Germinal center (tissue), 1 donor: ENCODE results near the gene MYO1D.
"Not testable (repeated sequence)": the region's sequence is repeated elsewhere in the genome, so short reads cannot be mapped to it uniquely, and the experiment has no call there.

Experiments used
- DNase-seq: peaks from one replicate; pipeline ENCODE4 v3.0.0; 2012; ENCODE audit warnings: mixed read lengths, low spot score

Gene MYO1D

DNA sequence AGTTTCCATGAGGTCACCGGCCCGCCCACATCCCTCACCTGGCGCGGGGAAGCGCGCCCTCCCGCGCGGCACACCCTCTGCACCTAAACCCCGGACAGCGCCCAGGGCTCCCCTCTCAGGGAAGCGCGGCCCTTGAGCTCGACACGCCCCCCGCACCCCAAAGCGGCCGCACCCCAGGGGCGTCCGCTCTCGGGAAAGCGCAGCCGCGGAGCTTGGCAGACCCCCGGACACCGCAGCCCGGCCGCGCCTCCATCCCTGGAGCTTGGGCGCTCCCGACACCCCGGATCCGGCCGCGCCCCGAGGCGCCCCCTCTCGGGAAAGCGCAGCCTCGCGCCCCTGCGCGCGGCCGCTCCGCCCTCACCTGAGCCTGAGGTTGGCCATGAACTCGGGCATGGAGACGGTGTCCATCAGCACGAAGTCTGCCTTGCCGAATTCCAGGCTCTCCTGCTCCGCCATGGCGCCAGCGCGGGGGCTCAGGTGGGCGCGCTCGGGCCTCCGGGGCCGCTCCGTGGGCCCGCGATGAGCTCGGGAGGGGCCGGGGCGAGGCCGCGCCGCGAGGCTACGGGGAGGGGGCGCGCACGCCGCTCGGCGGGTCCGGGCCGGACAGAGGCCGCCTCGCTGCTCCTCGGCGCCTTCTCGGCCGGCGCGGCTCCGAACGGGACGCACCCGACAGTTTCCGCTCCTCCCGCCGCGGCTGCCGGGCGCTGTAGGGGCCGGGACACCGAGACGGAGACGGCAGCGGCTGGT, at the start of gene MYO1D:
Gene MYO1D (minus strand): TSS at position 708 of the 747 bp plus-strand sequence. CDS start 252 bp downstream, at position 456.
- DNase-seq, result peak; percentile 49

DNA sequence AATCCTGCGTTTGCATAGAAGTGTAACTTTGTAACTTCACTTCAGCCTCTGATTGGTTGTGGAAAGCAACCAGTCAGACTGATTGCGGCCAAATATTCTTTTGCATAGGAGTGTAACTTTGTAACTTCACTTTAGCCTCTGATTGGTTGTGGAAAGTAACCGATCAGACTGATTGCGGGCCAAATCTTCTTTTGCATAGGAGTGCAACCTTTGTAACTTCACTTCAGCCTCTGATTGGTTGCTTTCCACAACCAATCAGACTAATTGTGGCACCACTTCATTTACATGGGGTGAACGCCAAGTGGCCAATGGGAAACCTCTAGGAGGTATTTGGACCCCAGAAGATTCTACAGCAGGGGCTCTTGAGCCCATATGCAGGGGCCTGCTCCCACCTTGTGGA, 49.3 kb upstream of the MYO1D start:
- no peak for DNase-seq

DNA sequence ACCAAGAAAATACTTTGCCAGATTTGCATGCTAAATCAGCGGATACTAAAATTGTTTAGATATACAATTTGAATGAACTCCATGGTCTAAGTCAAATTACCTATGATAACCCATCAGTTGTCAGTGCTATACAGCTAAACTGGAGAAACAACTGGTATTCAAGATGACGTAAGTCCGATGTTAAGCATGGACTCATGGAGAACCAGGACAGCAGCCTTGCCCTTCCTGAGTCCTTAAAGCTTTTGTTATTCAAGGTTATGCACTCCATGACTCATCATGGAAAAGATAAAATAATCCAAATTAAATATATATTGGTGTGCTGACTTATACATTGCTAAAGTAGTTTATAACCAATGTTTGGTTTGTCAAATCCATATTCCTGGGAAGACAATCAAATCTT, 47.0 kb upstream of the MYO1D start:
- not testable (repeated sequence) for DNase-seq

DNA sequence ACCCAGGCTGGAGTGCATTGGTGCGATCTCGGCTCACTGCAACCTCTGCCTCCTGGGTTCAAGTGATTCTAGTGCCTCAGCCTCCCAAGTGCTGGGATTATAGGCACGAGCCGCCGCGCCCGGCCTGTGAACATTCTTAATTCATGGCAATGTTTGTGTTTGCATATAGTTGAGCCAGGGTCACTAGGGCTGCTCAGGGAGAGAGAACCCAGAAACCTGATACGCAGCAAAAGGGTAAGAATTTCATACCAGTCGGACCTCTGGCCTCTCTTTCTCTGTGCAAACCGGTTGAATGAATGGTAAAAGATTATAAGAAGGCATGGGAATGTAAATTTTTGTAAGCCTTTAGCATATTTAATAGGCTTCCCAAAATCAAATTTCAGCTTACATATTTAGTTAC, 44.1 kb upstream of the MYO1D start:
- DNase-seq, result no peak

DNA sequence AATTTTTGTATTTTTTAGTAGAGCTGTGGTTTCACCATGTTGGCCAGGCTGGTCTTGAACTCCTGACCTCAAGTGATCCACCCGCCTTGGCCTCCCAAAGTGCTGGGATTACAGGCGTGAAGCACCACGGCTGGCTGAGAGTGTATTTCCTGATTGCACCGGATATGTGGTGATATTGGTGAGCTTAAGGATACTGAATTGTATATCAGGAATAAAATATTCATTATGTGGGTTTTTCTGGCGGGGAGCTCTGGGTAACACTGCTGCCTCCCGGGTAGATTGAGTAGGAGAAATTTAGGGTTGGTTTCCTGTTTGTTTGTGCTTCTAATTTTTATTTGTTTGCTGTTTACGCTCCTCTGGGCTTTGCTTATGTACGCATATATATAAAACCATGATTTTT, 43.4 kb upstream of the MYO1D start:
- no peak for DNase-seq

DNA sequence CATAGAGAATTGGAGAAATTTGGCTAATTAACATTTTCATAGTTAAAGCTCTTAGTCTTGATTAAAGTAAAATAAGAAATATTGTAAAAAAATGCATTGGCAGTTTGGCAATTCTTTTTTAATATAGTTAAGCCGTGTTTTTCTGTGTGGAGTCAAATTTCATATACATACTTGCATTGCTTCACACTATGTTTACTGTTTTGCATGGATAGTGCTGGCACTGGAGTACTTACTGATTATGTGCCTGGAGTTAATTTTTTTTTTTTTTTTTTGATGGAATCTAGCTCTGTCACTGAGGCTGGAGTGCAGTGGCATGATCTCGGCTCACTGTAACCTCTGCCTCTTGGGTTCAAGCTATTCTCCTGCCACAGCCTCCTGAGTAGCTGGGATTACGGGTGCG, 43.0 kb upstream of the MYO1D start:
- DNase-seq, result not testable (repeated sequence)

DNA sequence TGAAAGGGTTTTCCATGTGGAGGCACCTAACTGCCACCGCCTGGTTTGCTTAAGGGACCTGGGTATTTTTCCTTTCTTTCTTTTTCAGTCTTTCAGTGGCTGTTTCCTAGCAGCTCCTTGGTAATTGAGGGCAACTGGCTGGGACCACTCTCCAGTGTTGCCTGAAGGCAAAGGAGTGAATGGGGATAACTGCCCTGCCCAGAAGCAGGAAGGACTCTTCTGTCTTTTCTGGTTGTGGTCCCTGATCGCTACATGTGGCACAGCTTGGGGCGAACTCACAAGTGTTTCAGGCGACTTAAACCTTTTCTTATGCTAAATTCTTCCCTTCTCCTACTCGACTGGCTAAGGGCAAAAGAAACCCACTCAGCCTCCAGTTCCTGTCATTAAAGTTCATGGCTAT, 40.9 kb upstream of the MYO1D start:
- DNase-seq, result no peak

DNA sequence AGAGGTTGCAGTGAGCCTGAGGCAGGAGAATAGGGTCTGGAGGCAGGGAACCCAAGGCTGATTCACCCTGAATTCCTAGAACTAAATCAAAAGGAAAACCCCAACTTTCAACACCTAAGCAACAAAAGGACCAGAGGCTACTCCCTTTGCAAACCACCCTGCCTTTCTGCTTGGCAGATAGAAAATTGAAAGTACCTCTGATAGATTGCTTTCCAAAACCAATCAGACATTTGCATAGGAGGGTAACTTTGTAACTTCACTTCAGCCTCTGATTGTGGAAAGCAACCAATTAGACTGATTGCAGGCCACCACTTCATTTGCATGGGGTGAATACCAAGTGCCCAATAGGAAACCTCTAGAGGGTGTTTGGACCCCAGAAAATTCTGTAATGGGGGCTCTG, 40.2 kb upstream of the MYO1D start:
- no peak for DNase-seq

DNA sequence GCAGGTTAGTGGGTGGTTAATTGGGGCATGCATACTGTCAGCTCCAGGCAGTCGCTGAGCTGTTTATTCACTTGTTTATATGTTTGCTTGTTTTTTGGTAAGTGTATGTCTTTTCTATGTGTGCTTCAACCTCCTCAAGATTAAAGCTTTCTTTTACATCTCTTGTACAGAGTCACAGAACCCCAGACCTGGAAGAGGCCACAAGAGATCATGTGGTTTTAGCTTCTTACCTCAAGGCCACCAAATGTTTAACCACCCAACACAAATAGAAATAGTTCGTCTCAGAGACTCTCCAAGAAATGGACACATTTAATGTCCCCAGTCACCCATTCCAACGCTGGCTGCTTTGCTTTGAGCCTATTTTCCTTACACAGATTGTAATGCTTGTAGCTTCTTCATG, 39.2 kb upstream of the MYO1D start:
- no peak for DNase-seq

DNA sequence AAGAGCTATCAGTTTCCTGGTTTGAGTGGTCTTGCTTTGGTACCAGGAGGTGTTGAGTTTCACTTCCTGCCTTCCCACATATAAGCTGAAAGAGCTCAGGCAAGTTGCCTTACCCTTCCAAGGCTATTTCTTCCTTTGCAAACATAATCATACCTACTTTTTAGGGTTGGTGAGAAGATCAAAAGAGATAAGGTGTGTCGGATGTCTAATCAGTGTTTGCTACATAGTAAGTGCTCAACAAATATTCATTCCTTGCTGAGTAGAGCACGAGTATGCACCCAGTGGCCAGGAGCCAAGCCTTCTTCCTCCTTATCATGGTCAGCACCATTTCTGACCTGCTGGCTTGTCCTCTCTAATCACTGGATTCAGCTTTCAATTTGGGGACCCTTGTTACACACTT, 38.3 kb upstream of the MYO1D start:
- no peak for DNase-seq

DNA sequence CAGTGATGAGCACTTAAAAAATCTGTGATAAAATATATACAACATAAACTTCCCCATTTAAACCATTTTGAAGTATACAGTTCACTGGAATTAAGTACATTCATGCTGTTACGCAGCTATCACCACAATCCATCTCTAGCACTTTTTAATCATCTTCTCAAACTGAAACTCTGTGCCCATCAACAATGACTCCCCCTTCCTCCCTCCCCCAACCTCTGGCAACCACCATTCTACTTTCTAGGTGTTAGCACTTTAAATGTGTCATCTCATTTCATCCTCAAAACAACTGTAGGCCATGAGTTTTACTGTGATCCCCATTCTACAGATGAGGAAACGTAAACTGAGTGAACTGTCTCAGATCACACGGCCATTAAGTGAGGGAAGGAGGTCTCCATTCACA, 37.3 kb upstream of the MYO1D start:
- no peak for DNase-seq

DNA sequence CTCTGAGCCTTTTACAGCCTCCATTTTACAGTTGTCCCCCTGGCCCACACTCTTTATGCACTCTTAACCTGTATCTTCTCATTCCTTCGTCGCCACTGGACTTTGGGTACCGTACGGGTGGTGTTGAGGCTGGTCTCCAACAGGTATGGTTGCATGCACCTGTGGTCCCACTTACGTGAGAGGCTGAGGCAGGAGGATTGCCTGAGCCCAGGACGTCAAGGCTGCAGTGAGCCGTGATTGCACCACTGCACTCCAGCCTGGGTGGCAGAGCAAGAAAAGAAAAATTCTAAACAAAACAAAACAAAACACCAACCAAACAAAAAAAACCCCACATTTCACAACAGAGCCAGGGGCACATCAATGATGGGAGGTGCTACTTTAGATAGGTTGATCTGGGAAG, 36.7 kb upstream of the MYO1D start:
- no peak for DNase-seq

DNA sequence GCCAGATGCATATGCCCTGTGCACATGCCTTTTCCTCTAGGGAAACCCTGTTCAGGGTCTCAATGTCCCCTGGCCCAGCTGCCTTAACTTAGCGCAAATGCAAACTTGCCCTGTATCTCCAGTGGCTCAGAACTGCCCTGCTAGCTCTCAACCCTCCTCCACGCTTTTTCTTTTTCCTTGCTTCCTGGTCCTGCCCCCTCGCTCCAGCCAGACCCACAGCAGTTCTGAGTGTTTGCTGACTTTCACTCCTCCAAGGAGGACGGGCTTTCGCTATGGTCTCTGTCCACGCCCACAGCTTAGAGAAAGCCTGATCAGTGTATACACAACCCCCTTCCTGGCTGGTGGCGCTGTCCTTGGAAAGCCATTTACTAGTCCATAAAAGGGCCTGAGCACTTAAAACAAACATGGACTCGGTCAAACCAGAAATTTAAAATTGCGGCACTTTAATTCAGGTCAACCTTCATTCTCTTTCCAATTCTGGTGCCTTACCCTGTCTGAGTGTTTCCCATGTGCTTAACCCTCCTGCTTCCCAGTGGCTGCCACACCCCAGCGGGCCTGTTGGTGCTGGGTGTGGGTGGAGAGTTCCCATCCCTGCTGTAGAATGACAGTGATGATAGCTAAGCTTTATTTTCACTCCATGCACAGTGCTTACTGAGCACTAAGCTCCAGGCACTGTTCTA, 35.4 kb upstream of the MYO1D start:
- DNase-seq, result no peak

DNA sequence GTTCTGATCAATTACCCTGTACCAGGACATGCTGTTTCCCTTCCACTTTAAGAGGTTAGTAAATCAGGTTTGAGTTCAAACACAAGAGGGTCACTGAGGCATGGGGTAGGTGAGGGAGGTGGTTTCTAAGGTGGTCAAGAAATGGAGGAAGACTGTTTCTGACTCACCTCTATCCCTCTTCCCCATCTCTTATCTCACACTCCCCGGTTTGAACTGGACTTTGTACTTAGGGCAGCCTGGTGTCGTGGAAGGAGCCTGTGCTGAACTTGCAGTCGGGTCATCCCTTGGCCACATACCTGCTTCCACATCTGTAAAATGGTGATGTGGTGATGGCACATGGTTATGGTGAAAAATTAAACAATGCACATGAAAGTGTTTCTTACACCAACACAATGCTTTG, 33.8 kb upstream of the MYO1D start:
- DNase-seq, result no peak

DNA sequence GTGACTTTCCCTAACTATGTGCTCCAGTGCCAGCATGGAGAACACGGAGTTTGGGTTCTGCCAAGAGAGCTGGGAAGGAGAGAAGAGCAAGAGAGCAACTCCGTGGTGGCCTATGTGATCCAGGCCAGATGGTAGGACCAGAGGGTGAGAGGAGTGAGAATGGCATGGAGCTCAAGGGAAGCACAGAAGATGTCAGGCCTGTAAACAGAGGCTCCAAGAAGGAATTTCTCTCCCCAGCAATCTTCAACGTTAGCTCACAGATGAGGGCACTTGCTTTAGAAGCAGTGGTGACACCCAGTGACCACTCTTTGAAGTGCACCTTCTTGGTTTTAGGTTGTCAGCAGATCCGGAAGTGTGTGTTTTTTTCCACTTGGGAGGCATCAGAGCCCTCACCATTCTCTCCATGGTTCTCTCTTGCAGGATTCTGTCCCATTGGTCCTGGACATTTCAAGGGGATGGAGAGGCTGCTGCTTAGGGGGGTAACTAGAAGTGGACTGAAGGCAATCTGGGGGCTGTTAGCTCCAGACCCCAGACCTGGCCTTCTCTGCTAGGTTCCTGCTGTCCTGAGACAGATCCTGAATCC, 33.0 kb upstream of the MYO1D start:
- DNase-seq, result peak; percentile 84

DNA sequence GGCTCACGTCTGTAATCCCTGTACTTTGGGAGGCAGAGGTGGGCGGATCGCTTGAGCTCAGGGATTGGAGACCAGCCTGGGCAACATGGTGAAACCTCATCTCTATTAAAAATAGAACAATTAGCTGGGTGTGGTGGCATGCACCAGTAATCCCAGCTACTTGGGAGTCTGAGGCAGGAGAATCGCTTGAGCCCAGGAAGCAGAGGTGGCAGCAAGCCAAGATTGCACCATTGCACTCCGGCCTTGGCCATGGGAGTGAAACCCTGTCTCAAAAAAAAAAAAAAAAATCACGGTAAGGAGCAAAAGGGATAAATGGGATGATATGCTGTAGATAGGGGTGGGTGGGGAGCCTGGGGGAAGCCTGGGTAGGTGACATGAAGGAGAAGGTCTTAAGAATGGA, 30.7 kb upstream of the MYO1D start:
- DNase-seq, result no peak

DNA sequence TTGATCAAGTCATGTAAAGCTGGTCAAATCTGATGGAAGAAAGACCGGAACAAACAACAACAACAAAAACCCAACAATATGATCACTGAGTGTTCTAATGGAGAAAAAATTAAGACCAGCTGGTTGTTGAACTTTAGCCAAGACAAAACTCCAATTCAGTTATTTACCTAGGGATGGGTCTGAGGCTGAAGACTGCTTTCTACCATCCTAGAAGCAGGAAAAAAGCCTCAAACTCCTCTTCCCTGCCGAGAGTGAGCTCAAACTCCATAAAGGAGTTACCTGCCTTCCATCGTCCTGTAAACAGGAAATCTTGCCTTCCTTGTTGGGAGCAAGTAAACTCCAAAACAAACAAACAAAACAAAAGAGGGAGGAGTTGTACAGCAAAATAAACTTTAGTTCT, 28.0 kb upstream of the MYO1D start:
- DNase-seq, result no peak

DNA sequence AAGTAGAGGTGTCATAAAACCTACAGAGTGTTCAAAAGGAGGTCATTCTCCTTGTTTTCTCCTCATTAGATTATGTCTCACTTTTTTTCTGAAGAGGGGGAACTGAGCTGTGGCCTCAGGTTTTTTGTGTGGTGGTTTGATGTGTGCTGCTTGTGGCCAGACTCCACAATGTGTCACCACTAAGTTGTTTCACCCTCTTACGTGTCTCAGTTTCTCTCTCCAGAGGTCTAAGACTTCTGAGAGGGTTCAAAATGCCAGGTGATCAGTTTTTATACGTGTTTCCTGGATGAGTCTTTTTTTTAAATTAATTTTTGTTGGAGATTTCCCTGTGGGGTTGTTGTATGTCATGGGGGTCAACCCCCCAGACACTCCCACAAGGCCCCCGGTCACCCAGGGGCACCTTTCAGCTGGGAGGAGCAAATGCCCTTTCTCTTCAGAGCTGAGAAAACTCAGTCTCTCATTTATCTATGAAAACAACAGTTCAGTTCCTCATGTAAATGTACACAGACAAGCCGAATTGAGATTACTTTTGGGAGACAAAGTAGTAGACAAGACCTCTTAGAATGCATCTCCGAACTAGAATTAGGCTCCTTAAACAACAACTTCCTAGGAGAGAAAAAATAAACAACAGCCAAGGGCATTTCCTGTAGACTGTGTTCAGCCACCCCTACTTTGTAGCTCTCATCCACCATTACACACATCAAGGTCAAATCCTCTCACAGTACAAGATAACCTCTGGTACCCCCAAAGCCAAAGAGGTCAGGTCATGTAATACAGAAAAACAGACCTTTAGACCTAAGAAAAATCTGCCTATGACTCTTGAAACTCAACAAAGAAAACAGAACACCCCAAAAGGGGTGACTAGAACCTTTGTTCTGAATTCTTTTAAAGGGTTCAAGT, 27.1 kb upstream of the MYO1D start:
- no peak for DNase-seq

DNA sequence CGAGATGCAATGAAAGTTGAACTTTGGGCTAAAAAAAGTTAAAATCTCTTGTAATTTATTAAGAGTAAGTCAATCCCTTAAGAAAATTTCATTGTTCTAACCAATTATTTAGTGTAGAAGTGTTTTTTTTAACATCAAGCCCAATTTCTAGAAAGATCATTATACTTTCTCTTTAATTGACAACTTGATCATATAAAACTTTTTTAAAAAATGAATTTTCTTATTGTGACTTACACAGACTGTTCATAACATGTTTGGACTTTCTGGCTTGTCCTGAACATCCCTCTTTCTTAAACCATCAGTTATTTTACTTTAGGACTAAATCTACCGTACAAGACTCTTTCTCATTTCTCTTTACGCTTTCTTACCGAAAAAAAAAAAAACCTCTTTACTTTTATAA, 24.8 kb upstream of the MYO1D start:
- DNase-seq, result no peak

DNA sequence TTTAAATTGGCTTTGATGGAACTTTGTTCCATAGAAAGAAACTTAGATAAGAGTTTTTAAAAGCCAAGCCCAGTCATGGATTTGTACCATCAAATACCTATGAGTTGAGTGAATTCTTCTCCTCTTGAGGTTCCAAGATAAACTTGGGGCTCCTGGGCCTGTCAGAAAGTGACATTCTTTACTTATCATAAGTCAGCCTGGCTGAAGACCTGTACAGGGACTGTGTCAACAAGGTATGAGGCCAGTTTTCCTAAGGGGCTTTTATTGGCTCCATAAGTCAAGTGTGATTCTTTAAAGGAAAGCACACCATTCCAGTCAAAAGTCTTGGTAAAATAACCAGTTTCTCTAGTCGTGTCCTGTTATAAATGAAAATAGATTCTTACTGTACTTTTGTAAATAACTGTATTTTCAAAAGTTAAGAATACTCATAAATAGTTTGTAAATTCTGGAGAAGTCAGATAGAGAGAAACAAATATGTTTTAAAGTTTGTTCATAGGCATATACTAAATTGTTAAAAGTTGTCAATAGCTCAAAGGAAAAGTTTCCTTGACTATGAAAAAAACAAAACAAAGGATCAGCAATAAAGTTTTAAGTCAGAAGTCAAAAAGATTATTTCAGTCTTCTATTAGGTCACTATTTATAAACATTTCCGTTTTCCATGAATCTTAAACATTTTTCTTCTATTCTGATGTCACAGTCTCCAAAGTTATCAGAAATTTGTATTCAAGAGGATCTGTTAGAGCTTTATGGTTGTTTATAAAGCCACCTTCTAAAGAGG, 22.5 kb upstream of the MYO1D start:
- DNase-seq, result no peak

DNA sequence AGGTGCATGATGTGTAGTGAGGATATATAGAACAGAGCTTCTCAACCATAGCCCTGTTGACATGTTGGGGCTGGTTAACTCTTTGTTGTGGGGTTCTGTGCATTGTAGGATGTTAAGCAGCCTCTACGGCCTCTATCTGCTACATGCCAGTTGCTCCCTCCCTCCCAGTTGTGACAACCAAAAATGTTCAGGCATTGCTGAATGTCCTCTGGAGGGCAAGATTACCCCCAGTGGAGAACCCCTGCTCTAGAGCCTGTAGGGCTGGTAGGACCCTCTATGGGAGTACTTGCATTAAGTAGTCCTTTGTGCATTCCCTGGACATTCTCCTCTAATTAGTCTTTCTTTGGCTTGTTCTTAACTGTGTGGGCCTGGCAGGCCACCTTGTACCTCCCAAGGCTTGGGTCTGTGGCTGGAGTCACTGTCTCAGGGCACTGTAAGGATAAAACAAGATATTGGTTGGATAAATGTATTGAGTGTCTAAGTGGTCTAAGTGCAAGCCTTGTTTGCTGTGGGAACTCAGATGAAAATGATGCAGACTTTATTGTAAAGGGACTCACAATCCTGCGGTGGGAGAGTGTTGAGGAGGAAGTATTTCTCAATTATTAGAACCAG, 19.8 kb upstream of the MYO1D start:
- DNase-seq, result no peak
